Vagina (tissue), 2 donors: Measurements from ENCODE around the gene MFSD6L. TPM values are rescaled to one million over a fixed set of nuclear protein-coding genes. Genes with fewer than 3 reads are reported as not detected.
A peak's percentile ranks its signal among the peaks of the same experiment; 100 is the strongest.

ENCODE experiments used
- DNase-seq, 2 donors: peaks; one replicate each; pipeline ENCODE4 v3.0.0-alpha.2; 2017; ENCODE audit errors: extremely low spot score in 2 of 2
- H3K27ac ChIP-seq: fragments of 200-600 bp; sonication (generic); one replicate; pipeline ENCODE4 v1.5.1; 2019
- H3K27me3 ChIP-seq: fragments of 200-600 bp; sonication (generic); one replicate; pipeline ENCODE4 v1.5.1; 2019
- H3K36me3 ChIP-seq, 2 donors: fragments of 200-600 bp; sonication (generic); one replicate each; pipeline ENCODE4 v1.5.1; 2017 to 2019
- H3K4me1 ChIP-seq: fragments of 200-600 bp; sonication (generic); one replicate; pipeline ENCODE4 v1.5.1; 2019
- H3K4me3 ChIP-seq, 2 donors: fragments of 200-600 bp; sonication (generic); 1 replicate in 1 of 2; 2 replicates in 1 of 2; pipeline ENCODE4 v1.5.1; 2016 to 2019
- H3K9me3 ChIP-seq: fragments of 200-600 bp; sonication (generic); one replicate; pipeline ENCODE4 v1.5.1; 2019
- POLR2A ChIP-seq, 2 donors: fragments of 450-650 bp; IDR thresholded peaks; one replicate each; pipeline ENCODE4 v1.6.1; 2017; ENCODE audit warnings: antibody characterized with exemption in 2 of 2, mild to moderate bottlenecking in 2 of 2, moderate library complexity in 2 of 2
- POLR2AphosphoS5 ChIP-seq, 2 donors: sonication (generic); formaldehyde crosslinking; IDR thresholded peaks; one replicate each; pipeline ENCODE4 v1.9.0; 2017; ENCODE audit warnings: antibody characterized with exemption in 2 of 2, mild to moderate bottlenecking in 2 of 2, low read depth in 1 of 2; ENCODE audit not compliant: insufficient read depth in 1 of 2
- intact Hi-C: fragments of 100-400 bp; cut with DNase I; formaldehyde crosslinking; loops from one replicate; pipeline ENCODE4 v1.15.1; 2023
- total RNA-seq: library from RNA; depleted of rRNA; stranded (reverse); fragments of >200 nt; gene quantifications from one replicate; pipeline ENCODE4 v1.2.3, GENCODE V29; 2016
- TF ChIP-seq, protein P1 (sequence below), 3 experiments: fragments of 450-650 bp in 2 of 3; fragments of 200-600 bp in 1 of 3; sonication (generic) in 1 of 3; IDR thresholded peaks; one replicate each; pipeline ENCODE4 v1.5.1; 2017 to 2019; ENCODE audit warnings: antibody characterized with exemption in 3 of 3, mild to moderate bottlenecking in 2 of 3, moderate library complexity in 2 of 3

MFSD6L gene
- total RNA-seq, 1 donor from 2014 or later, result not detected

DNA sequence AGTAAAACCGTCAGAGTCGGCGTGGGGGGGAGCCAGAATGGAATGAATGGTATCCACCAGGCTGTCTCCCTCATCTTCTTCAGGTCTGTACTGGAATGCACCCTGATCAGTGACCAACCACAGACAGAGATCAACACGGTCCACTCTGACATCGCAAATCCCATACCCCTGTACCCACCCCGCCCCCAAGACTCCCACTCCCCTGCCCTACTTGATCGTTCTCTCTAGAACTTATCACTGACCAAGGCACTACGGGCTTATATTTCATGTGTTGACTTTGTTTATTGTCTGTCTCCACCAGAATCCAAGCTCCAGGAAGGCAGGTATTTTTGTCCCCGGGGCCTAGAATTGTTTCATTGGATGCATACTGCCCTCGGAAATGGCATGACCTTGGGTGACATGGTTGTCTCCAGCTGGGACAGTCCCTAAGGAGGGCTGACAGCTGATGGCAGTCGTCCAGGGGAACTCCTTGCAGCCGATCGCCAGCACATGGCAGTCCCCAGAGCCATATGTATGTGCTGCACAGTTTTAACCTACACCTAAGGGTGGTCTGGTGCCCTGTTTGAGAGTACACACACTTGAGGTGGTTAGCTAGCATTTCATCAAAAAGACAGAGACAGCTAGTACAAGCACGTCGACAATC, 526 bp upstream of the MFSD6L start:
- intact Hi-C loops, result no loop called here
- TF ChIP-seq POLR2AphosphoS5 (IDR thresholded peaks at IDR 0.05; ENCODE audit: insufficient read depth in 1 of 2, low read depth in 1 of 2) (no peak), POLR2A (IDR thresholded peaks at IDR 0.05) (no peak)
- TF ChIP-seq, protein P1, sequence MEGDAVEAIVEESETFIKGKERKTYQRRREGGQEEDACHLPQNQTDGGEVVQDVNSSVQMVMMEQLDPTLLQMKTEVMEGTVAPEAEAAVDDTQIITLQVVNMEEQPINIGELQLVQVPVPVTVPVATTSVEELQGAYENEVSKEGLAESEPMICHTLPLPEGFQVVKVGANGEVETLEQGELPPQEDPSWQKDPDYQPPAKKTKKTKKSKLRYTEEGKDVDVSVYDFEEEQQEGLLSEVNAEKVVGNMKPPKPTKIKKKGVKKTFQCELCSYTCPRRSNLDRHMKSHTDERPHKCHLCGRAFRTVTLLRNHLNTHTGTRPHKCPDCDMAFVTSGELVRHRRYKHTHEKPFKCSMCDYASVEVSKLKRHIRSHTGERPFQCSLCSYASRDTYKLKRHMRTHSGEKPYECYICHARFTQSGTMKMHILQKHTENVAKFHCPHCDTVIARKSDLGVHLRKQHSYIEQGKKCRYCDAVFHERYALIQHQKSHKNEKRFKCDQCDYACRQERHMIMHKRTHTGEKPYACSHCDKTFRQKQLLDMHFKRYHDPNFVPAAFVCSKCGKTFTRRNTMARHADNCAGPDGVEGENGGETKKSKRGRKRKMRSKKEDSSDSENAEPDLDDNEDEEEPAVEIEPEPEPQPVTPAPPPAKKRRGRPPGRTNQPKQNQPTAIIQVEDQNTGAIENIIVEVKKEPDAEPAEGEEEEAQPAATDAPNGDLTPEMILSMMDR (IDR thresholded peaks at IDR 0.05), result no peak
- peak in 1 of 2 donors; percentile 69 for DNase-seq
- H3K36me3 ChIP-seq, result no peaks in the 10 kb centered on the region
- no peaks in the 10 kb centered on the region for H3K27me3 ChIP-seq
- H3K4me1 ChIP-seq, result peaks cover 6% of the 10 kb centered on the region
- no peak overlapping the region for H3K27ac ChIP-seq
- no peaks in the 10 kb centered on the region for H3K9me3 ChIP-seq
- no peak overlapping the region for H3K4me3 ChIP-seq

- H3K4me3 ChIP-seq, result no peak overlapping the region
- DNase-seq, result peak in 1 of 2 donors; percentile 71
- peaks cover 6% of the 10 kb centered on the region for H3K4me1 ChIP-seq
- H3K36me3 ChIP-seq, result no peaks in the 10 kb centered on the region
- intact Hi-C loops, result no loop called here
- no peaks in the 10 kb centered on the region for H3K9me3 ChIP-seq
- no peak overlapping the region for H3K27ac ChIP-seq
- no peaks in the 10 kb centered on the region for H3K27me3 ChIP-seq
- no peak for TF ChIP-seq POLR2A (IDR thresholded peaks at IDR 0.05)
- TF ChIP-seq POLR2AphosphoS5 (IDR thresholded peaks at IDR 0.05; ENCODE audit: insufficient read depth in 1 of 2, low read depth in 1 of 2), result no peak
- TF ChIP-seq, protein P1 (IDR thresholded peaks at IDR 0.05), result no peak
Observed at GRCh38 chr17:8798176-8798845, 854 bp downstream of the MFSD6L start.

DNA sequence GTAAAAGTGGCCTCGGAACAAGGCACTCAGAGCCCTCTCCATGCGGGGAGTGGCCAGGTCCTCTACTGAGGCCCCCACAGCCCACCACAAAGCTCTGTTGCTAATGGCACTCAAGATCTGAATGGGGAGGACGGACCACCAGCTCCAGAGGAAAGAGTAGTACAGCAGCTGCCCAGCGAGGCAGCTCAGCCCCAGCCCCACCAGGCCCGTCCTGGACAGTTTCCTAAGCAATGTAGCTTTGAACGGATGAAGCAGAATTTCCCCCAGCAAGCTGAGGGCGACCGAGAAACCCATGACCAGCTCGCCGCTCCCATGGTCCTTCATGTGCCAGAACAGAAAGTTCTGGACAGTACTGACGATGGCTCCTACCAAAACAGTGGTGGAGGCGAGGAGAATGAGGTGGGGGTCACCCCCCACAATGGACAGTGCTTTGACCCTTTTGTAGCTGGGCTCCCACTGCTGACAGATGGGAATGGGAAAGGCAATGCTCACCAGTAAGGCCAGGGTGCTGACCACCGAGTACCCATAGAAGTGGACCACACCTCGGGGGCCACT, 1.5 kb downstream of the MFSD6L start:
- H3K27ac ChIP-seq, result no peak overlapping the region
- DNase-seq, result peak in 1 of 2 donors; percentile 18
- no peak overlapping the region for H3K4me3 ChIP-seq
- TF ChIP-seq POLR2A (IDR thresholded peaks at IDR 0.05) (no peak), POLR2AphosphoS5 (IDR thresholded peaks at IDR 0.05; ENCODE audit: insufficient read depth in 1 of 2, low read depth in 1 of 2) (no peak)
- H3K36me3 ChIP-seq, result no peaks in the 10 kb centered on the region
- no peaks in the 10 kb centered on the region for H3K27me3 ChIP-seq
- intact Hi-C loops, result no loop called here
- H3K4me1 ChIP-seq, result peaks cover 6% of the 10 kb centered on the region
- no peaks in the 10 kb centered on the region for H3K9me3 ChIP-seq

- Histone ChIP-seq H3K4me1 (peaks cover 6% of the 10 kb centered on the region), H3K27me3 (no peaks in the 10 kb centered on the region), H3K36me3 (no peaks in the 10 kb centered on the region), H3K9me3 (no peaks in the 10 kb centered on the region), H3K4me3 (no peak overlapping the region), H3K27ac (no peak overlapping the region)
- DNase-seq, result no peak
- intact Hi-C loops, result no loop called here
- TF ChIP-seq POLR2AphosphoS5 (IDR thresholded peaks at IDR 0.05; ENCODE audit: insufficient read depth in 1 of 2, low read depth in 1 of 2) (no peak), POLR2A (IDR thresholded peaks at IDR 0.05) (no peak)
- TF ChIP-seq, protein P1 (IDR thresholded peaks at IDR 0.05), result no peak
Observed at GRCh38 chr17:8794636-8795035, 4.5 kb downstream of the MFSD6L start.

DNA sequence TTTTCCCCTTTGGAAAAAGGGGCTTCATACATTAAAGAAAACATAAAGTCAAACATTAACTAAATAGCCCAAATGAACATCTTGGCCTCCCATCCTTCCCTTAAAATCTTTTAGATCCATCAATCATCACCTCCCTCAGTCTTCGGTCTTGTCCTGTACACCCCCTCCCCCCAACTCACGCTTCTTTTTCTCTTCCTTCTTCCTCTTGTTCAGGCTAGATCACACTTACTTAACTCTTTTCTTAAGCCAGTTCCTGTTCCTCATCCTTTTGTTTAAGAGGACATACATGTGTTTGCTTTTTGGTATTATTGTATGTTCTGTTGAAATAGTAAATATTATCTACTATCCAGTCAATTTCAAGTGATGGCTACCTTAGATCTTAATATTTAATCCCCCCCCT, 5.5 kb downstream of the MFSD6L start:
- TF ChIP-seq POLR2AphosphoS5 (IDR thresholded peaks at IDR 0.05; ENCODE audit: insufficient read depth in 1 of 2, low read depth in 1 of 2) (no peak), POLR2A (IDR thresholded peaks at IDR 0.05) (no peak)
- TF ChIP-seq, protein P1 (IDR thresholded peaks at IDR 0.05), result no peak
- Histone ChIP-seq H3K4me1 (no peaks in the 10 kb centered on the region), H3K27ac (no peak overlapping the region), H3K4me3 (no peak overlapping the region), H3K9me3 (no peaks in the 10 kb centered on the region), H3K27me3 (no peaks in the 10 kb centered on the region), H3K36me3 (no peaks in the 10 kb centered on the region)
- no peak for DNase-seq
- intact Hi-C loops, result no loop called here
